GM20000 (cell line): ENCODE data around the gene ITGA2.

Source experiments
- DNase-seq: peaks from one replicate; pipeline ENCODE4 v3.0.0; 2012; ENCODE audit warnings: low spot score
- CTCF ChIP-seq: IDR thresholded peaks from 2 replicates; pipeline ENCODE4 v1.5.1; 2012; ENCODE audit warnings: mild to moderate bottlenecking, control low read depth; ENCODE audit errors: extremely low read depth, missing control alignments

The ITGA2 gene

GRCh38 chr5:53071298-53071697 lies 82.1 kb downstream of the ITGA2 start:
- no peak for TF ChIP-seq CTCF

GRCh38 chr5:53071738-53072137 lies 82.6 kb downstream of the ITGA2 start:
- no peak for TF ChIP-seq CTCF
- DNase-seq = no peak

More at GRCh38 chr5:53071298-53071697, 82.1 kb downstream of the ITGA2 start:
- no peak for DNase-seq

- no peak for DNase-seq
- no peak for TF ChIP-seq CTCF
Measured at GRCh38 chr5:53073348-53073747, 84.2 kb downstream of the ITGA2 start.

GRCh38 chr5:53076014-53076583 lies 86.9 kb downstream of the ITGA2 start:
- TF ChIP-seq CTCF = no peak
- DNase-seq = no peak

- no peak for TF ChIP-seq CTCF
- DNase-seq = no peak
Measured at GRCh38 chr5:53080271-53080670, 91.1 kb downstream of the ITGA2 start.

- DNase-seq = no peak
Measured at GRCh38 chr5:53083927-53084326, 94.8 kb downstream of the ITGA2 start.

More at GRCh38 chr5:53083927-53084326, 94.8 kb downstream of the ITGA2 start:
- no peak for TF ChIP-seq CTCF
